DMS153 (cell line): ENCODE data around the gene CHIC2.

Experiments
- DNase-seq: peaks from one replicate; lab custom pipeline; 2025; lab: John Stamatoyannopoulos, UW

CHIC2 gene

DNA sequence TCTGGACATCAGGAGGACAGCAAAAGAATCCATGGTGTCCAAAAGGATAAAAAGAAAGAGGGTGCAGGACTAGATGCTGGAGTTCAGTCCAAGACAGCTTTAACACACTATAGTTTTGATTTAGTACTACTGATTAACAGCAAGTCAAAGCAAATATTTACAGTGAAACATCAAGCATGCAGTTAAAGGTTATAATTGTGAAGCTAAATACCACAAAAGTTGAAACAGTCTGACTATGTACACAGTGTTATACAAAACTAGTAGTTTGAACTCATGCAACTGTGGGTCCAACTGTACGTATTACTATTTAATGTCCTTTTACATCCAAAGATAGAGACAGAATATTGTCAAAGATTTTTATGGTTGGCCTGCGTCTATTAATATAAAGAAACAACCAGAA, 57.6 kb downstream of the CHIC2 start:
- no peak for DNase-seq

GRCh38 chr4:54005475-54005874, 58.9 kb downstream of the CHIC2 start:
- no peak for DNase-seq

DNA sequence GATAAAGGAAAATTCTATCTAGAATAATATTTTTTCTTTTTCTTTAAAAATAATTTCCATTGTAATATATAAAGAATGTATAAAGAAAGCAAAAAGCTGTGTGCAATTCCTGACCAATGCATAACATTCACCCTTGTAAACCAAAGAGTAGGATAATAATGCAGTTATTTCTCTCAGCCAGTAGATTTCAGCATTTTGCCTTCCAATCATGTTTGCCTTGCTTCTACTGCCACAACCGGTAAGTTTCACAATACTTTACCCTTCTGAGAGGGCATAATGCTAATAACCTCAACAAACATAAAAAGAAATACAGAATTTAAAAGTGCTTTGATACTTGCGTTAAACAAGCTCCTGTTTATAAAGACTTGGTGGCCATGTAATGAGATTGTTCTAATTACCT, 59.9 kb downstream of the CHIC2 start:
- no peak for DNase-seq

DNA sequence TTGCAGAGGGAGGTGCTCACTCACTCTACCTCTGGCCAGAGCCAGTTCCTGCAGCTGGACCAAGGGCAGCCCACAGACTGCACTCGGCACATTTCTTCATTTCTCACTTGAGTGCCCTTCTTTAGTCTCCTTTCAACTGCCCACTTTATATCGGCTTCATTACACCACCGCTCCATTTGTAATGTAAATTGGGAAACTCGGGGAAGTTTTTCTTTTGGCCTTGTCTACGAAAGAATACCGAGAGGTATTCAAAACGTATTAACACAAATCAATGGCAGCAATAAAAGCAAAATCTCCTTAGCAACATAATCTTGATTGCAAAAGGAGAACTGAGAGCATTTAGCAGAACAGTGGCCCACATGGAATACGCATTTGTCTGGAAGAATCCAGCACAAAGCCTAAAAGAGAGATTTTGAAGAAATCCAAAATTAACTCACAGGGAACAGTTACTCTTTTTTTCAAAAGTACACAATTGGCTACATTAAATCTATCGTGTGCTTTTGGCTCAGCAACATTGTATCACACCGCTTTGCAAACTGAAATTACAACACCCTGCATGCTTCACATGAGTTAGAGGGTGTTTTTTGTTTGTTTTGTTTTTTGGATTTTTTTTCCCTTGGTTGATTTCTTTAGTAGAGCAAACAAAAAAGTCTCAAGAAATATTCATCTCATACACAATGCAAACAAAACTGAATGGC, 62.6 kb downstream of the CHIC2 start:
- no peak for DNase-seq

DNA sequence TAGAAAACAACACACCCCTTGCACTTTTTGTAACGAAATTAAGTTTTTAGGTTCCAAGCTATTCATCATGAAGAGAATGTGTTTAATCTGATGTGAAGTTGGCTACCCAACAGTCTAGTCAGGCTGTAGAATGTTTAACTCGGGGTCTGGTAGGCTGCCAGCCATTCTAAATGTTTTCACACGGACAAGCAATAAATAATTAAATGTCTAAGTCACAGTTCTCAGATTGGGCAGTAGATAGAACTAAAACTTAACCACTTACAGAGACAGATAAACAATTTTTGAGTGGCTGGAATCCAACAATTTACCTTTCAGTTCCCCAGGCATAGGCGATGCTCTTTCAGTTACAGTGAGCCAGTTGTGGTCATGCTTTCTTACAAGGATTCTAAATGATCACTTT, 66.5 kb downstream of the CHIC2 start:
- no peak for DNase-seq

DNA sequence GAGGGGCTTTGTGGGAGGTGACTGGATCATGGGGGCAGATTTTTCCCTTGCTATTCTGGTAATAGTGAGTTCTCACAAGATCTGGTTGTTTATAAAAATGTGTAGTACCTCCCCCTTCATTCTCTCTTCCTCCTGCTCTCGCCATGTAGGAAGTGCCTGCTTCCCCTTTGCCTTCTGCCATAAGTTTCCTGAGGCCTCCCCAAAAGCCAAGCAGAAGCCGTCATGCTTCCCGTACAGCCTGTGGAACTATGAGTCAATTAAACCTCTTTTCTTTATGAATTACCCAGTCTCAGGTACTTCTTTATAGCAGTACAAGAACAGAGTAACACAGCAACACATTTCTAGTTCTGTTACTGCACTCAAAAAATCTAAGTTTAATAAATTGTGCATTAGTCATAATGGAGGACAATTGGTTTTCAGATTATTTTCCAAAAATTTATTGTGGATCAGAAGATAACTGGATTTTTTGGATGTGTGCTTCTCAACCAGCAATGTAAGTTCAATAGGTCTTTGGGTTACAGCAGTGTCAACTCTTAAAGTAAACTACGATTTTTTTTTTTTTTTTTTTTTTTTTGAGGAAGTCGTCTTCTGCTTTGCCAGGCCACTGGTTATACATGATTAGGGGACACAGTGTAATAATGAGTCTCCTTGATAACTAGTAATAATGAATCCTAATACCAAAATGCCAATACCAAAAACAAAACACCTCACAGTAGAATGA, 69.9 kb downstream of the CHIC2 start:
- DNase-seq = no peak

DNA sequence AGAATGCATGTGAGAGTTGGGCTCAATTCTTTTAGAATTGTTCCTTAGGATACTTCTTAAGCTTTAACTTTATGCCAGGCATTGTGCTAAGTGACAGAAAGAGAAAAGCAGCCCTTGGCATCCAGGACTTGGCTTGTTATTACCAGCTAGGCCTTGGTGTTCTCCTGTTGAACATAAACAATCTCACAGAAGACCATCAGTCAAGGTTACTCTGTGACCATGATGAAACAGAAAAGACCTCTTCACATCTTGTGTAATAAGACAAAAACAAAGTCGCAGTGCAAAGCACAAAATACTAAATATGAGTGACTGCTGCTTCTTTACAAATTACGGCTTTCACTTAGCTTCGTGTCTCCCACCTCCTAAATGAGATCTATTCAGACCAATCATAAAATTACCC, 71.6 kb downstream of the CHIC2 start:
- no peak for DNase-seq

DNA sequence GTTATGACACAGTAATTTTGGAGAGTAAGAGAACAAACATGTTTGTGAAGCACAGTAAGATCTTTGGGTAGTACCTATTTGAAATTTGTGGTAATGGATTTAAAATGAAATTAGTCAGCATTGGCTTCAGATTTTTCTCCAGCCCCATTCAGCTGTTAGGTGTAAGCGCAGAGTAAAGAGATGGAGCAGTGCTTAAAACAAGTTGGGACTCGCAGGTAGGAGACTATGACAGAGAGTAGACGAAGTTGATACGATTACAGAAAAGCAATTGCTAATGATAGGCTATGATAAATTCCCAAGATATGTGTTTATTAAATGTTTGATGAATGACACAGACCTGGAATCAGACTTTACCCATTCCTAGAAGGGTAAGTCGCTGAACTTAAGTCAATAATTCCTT, 72.6 kb downstream of the CHIC2 start:
- DNase-seq = no peak

DNA sequence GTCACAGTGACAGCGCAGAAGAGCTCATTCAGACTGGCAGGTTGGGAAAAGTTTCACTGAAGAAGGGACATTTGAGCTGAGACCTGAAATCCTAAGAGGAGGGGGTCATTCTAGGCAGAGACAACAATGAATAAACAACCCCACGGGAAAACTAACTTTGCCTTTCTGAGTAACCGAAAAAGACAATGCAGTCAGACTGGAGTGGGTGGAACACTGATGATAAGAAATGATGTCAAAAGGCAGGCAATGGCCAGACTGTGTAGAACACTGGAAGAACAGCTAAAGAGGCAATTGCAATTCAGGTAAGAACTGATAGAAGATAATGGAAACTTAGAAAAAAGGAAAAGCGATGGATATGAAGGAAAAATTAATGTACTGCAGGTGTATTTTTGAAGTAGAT, 73.8 kb downstream of the CHIC2 start:
- DNase-seq = no peak

- no peak for DNase-seq
Observed at GRCh38 chr4:53987761-53988171, 76.6 kb downstream of the CHIC2 start.

DNA sequence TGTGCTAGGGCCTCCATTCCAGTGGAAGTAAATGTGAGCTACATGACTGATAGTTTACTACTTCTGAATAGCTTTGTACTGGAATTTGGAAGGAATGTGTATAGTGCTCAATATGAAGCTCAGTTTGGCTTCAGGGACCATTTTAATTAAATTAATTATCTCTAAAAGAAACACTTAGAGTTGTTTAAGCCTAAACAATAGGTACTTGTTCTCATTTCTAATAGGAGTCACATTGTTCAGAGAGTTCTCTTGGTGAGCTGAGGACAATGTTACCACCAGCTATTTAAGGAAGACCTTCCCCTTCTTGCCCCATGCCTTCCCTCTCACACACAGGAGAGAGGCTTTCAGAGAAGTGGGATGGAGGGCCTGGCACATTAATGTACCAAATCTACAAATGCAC, 78.3 kb downstream of the CHIC2 start:
- no peak for DNase-seq

DNA sequence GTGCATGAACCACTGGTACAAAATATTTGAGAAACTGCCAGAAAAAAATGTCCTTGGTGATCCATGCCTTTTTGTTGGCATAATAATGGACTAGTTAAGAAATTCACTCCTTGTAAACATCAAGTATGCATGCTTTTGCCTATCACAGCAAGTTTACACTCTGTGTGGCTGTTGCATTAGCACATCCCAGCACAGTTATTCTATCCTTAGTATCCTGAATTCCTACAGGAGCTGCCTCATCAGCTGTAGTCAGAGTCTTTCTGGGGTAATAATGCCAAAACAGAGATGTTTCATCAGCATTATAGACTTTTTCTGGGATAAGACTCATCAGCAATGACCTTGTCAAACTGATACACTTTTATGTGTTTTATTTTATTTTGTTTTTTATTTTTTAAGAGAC, 82.8 kb downstream of the CHIC2 start:
- no peak for DNase-seq

DNA sequence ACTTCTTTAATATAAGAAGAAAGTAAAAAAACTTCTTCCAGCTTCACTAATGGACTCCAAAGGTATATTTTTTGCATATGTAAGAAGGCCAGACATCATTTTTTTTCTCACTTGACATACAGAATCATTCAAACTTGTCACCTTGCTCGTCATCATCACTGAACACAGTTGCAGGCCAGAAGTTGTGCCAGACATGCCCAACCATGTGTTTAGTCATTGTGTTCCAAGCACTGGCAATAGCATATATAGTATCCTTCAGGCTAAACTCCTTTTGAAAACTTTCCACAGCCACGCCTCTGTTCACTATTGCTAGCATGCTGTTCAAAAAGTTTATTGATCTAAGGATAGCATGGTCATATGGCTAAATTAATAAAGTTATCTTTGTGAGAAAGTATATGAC, 83.3 kb downstream of the CHIC2 start:
- DNase-seq = no peak

GRCh38 chr4:53974561-53974960, 89.8 kb downstream of the CHIC2 start:
- DNase-seq = no peak

DNA sequence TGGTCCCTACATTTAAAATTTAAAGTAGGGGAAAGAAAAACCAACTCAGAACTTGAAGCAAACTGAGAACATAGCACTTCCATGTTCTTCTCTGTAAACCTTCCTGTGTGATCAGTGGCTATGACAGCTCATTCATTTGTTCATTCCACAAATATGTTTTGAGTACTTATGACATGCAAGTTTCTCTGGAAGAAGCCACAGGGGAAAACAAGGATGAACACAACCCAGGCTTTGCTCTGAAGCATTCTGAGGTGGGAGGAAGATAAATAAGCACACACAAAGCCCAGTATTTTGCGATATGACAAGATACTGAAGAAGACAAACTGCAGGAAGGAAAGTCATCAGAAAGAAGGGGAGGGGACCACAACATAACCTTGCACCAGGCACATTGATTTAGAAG, 96.4 kb downstream of the CHIC2 start:
- no peak for DNase-seq

- DNase-seq = no peak
Observed at GRCh38 chr4:53963781-53964180, 100.6 kb downstream of the CHIC2 start.

DNA sequence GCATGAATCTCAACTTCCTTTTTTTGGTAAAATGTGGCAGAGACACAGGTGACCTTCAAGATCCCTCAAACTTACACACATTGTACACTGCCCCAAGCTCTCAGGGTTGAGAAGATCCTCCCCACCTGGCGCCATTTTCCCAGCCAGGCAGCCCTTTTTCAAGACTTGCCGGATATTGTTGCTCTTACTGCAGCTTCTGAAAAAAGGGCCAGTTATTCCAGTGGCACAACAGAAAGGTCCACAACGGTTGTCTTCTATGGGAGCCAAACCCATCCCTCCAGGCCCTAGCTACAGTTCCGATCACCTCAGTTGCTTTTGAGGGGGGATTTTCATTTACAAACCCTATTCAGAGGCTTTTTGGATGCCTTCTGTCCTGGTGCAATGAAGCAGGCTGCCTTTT, 101.1 kb downstream of the CHIC2 start:
- no peak for DNase-seq

DNA sequence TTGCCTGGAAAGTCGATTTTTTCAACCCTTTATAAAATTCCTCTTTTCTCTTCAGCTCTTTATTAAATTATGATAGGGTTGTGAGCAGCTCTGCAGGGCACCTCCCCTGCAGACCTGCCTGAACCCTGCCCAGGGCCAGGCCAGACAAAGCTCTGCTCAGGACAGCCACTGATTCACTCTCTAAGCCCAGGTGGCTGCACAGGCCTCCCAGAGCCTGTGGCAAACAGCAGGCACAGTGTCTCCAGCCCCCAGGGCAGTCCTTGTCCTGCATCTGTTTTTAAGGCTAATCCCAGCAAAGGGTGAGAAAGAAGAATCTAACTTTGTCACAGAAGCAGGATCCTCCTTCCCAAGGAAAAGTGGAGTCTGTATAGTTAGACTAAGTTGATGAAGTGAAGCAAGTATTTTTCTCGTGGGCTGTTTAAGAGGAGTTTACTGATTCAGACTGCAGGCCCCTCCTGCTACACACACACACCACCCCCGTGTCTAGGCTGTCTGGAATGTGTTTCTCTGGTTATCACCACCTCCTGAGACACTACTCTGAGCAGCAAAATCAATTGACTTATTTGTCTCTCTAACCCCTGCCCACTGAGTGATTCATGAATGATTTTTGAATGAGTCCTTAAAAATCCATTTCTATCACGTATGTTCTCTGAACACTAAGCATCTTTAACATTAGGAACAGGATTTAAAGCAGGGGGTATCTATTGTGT, 101.7 kb downstream of the CHIC2 start:
- DNase-seq = no peak

GRCh38 chr4:53961351-53961750, 103.1 kb downstream of the CHIC2 start:
- DNase-seq = no peak

- no peak for DNase-seq
Observed at GRCh38 chr4:53960843-53961242, 103.6 kb downstream of the CHIC2 start.
